ENCODE results near the gene HBM.

- TF ChIP-seq CTCF (IDR thresholded peaks at IDR 0.05) (no peak), POLR2A (IDR thresholded peaks at IDR 0.05) (no peak), EP300 (IDR thresholded peaks at IDR 0.05) (no peak)
Observed at GRCh38 chr16:162271-162991, 3.3 kb upstream of the HBM start.
